HG03159 (cell line): ENCODE data around the gene PFDN1.

Experiments
- ATAC-seq: cut with Tn5 transposase; IDR thresholded peaks from one replicate; pipeline ENCODE4 v1.9.1; 2021; ENCODE audit warnings: mild to moderate bottlenecking, moderate library complexity; ENCODE audit not compliant: unreplicated experiment

The PFDN1 gene

GRCh38 chr5:140261403-140262171 is 41.3 kb downstream of the PFDN1 start:
- ATAC-seq = no peak

GRCh38 chr5:140260089-140260656 is 42.7 kb downstream of the PFDN1 start:
- ATAC-seq = no peak

GRCh38 chr5:140259500-140259899 is 43.4 kb downstream of the PFDN1 start:
- ATAC-seq = no peak

GRCh38 chr5:140258873-140259272 is 44.0 kb downstream of the PFDN1 start:
- ATAC-seq = no peak

DNA sequence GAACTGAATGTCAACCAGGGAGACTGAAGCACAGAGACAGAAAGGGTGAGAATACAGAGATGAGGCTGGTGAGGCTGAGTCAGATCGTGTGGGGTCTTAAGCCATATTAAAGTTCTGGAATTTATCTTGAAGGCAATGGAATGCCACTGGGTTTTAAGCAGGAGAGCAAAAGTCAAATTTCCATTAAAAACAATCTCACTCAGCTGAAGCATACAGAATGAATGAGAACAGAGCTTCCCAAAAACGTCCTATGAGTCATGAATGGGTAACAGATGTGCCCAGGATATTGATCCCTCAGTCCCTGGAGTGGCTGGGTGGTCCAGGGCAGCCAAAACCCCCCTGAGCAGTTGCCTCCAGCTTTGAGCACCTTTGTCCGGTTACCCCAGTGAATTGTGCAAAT is 44.9 kb downstream of the PFDN1 start:
- ATAC-seq = no peak

DNA sequence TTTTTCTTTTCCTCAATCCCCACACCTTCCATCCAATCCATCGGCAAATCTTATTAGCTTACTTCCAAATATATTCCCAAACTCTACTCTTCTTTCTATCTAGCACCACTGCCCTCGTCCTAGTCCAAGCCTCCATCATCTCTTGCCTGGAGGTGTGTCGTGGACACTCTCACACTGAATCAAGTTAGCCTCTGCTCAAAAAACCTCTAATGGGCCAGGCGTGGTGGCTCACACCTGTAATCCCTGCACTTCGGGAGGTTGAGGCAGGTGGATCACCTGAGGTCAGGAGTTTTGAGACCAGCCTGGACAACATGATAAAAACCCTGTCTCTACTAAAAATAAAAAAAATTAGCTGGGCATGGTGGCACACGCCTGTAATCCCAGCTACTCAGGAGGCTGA is 46.2 kb downstream of the PFDN1 start:
- ATAC-seq = no peak

GRCh38 chr5:140255460-140256157 is 47.3 kb downstream of the PFDN1 start:
- ATAC-seq = no peak

DNA sequence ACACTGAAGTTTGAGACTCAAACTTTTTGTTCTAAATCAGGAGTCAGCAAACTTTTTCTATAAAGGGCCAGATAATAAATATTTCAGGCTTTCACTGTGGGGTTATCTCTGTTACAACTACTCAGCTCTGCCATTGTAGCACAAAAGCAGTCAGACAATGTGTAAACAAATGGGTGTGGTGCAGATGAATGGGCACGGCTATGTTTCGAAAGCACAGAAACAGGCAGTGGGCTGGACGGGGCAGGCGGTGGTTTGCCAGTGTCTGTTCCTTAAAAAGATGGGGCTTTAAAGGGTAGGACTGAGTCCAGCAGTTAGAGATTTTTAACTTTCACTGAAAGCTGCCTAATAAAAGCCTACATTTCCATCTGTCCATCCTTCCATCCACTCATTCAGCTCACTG is 48.9 kb downstream of the PFDN1 start:
- no peak for ATAC-seq

GRCh38 chr5:140252470-140253126 is 50.3 kb downstream of the PFDN1 start:
- ATAC-seq = no peak

DNA sequence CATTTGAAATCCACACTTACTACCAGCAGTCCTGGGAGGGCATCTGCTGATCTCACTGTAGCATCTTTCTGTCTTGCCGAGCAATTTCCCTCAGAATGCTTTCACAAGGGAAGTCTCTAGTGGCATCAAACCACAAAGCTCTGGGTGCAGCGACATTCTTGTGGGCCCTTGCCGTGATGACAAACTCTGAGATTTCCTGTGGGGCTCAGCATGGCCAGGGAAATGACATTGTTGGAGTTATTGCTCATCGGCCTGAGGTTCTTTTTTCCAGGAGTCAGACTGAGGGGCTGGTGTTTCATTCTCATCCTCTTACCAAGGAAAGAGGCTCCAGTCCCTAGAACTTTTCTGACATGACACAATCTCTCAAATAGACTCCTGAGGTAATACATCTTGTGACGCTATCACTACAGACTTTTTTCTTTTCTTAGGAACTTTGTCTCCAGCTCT is 51.4 kb downstream of the PFDN1 start:
- peak; percentile 59 for ATAC-seq

GRCh38 chr5:140250386-140250785 is 52.5 kb downstream of the PFDN1 start:
- no peak for ATAC-seq

DNA sequence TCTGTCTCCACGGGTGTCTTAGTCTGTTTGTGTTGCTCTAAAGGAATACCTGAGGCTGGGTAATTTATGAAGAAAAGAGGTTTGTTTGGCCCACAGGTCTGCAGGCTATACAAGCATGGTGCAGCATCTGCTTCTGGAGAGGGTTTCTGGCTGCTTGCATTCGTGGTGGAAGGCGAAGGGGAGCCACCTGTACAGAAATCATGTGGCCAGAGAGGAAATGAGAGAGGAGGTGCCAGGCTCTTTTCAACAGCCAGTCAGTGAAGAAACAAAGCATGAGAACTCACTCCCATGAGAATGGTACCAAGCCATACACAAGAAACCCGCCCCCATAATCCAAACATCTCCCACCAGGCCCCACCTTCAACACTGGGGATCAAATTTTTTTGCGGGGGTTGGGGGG is 53.4 kb downstream of the PFDN1 start:
- ATAC-seq = no peak

GRCh38 chr5:140248414-140248813 is 54.5 kb downstream of the PFDN1 start:
- ATAC-seq = no peak

- no peak for ATAC-seq
Measured at GRCh38 chr5:140246378-140247122, 56.4 kb downstream of the PFDN1 start.

DNA sequence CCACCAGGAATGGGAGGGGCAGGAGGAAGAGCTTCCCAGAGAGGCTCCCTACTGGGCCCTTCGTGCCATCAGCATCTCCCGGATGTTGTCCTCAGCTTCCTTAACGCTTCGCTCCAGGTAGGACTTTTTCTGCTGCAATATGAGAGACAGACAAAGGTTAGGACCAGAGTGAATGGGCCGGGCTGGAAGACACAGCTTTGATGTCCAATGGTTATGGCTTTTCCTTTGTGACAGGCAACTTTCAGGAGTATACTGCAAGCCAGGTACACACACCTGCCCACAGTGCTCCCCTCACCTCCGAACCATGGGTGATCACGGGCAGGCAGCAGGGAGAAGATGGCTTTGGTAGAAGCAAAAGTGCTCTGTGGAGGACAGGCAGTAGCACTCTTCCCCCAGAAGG is 57.0 kb downstream of the PFDN1 start:
- no peak for ATAC-seq

- ATAC-seq = no peak
Measured at GRCh38 chr5:140245341-140245740, 57.6 kb downstream of the PFDN1 start.

DNA sequence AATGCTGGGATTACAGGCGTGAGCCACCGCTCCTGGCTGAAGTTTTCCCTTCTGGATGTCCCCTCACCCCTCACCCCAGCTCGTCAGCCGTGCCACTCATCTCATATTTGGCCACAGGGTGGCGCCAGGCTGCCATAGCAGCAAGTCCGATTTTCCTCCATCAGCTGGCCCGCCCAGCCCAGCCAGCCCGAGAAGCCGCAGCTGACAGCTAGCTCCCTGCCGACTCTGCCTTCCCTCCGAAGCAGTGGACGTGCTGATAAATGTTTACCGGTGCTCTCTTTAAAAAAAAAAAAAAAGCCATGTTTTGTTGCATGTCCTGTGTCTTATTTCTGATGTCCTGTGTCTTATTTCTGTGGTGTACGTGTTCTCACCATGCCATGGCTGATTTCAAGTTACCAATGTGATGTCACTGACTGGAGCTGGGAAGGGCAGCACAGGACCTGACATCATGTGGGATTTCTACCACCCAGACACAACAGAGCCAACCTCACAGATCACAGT is 58.3 kb downstream of the PFDN1 start:
- ATAC-seq = peak; percentile 67

GRCh38 chr5:140243706-140244250 is 59.1 kb downstream of the PFDN1 start:
- ATAC-seq = no peak

GRCh38 chr5:140242890-140243585 is 59.9 kb downstream of the PFDN1 start:
- no peak for ATAC-seq

GRCh38 chr5:140242099-140242498 is 60.8 kb downstream of the PFDN1 start:
- ATAC-seq = no peak
